Common myeloid progenitor, CD34-positive (primary cell): ENCODE results near the gene GMEB1.
"Not testable (repeated sequence)": the region's sequence is repeated elsewhere in the genome, so short reads cannot be mapped to it uniquely, and the experiment has no call there.

Source experiments
- CTCF ChIA-PET: fragments of 350-600 bp; sonication (Branson Sonifier 250); formaldehyde crosslinking; loops from one replicate; lab custom pipeline; 2021; ENCODE audit warnings: antibody characterized with exemption; lab: Charles Lee
- POLR2A ChIA-PET: fragments of 350-600 bp; sonication (Branson Sonifier 250); formaldehyde crosslinking; loops from one replicate; lab custom pipeline; 2021; ENCODE audit warnings: antibody characterized with exemption; lab: Charles Lee
- DNase-seq, 3 donors: peaks; one replicate each; pipeline versions ENCODE4 v3.0.0 to v3.0.0-alpha.2; 2013
- H3K27ac ChIP-seq, 2 experiments: 1 replicate in 1 of 2; 2 replicates in 1 of 2; pipeline ENCODE4 v1.7.0; 2013; ENCODE audit warnings: inconsistent platforms in 2 of 2, low read length in 2 of 2, mild to moderate bottlenecking in 2 of 2, low read depth in 1 of 2, moderate library complexity in 1 of 2; ENCODE audit not compliant: severe bottlenecking in 2 of 2, insufficient read depth in 1 of 2, poor library complexity in 1 of 2
- H3K27me3 ChIP-seq, 5 experiments: replicated peaks in 2 of 5; 1 replicate in 3 of 5; 2 replicates in 2 of 5; pipeline versions ENCODE4 v1.6.1 to v1.7.0; 2013; ENCODE audit warnings: low read length in 4 of 5, mild to moderate bottlenecking in 2 of 5, moderate library complexity in 2 of 5, inconsistent platforms in 1 of 5; ENCODE audit not compliant: insufficient read depth in 5 of 5, control insufficient read depth in 4 of 5
- H3K36me3 ChIP-seq, 4 experiments: 1 replicate in 2 of 4; 2 replicates in 2 of 4; pipeline versions ENCODE4 v1.6.1 to v1.7.0; 2013; ENCODE audit warnings: low read length in 3 of 4, control low read depth in 1 of 4, mild to moderate bottlenecking in 1 of 4; ENCODE audit not compliant: control insufficient read depth in 4 of 4, insufficient read depth in 4 of 4
- H3K4me1 ChIP-seq, 4 experiments: 1 replicate in 3 of 4; 2 replicates in 1 of 4; pipeline versions ENCODE4 v1.6.1 to v1.7.1; 2013; ENCODE audit warnings: low read length in 3 of 4, mild to moderate bottlenecking in 3 of 4, control low read depth in 1 of 4, inconsistent platforms in 1 of 4, moderate library complexity in 1 of 4; ENCODE audit not compliant: control insufficient read depth in 4 of 4, insufficient read depth in 4 of 4; ENCODE audit errors: control extremely low read depth in 1 of 4
- H3K4me3 ChIP-seq, 7 experiments: 1 replicate in 4 of 7; 2 replicates in 3 of 7; pipeline versions ENCODE4 v1.5.1 to v1.7.0; 2013; ENCODE audit warnings: mild to moderate bottlenecking in 7 of 7, low read length in 6 of 7, moderate library complexity in 6 of 7, inconsistent platforms in 2 of 7, low read depth in 2 of 7, control low read depth in 1 of 7; ENCODE audit not compliant: insufficient read depth in 4 of 7, control insufficient read depth in 1 of 7; ENCODE audit errors: extremely low read depth in 1 of 7
- H3K9me3 ChIP-seq, 5 experiments: 1 replicate in 4 of 5; 2 replicates in 1 of 5; pipeline versions ENCODE4 v1.6.1 to v1.7.1; 2013; ENCODE audit warnings: low read length in 4 of 5, mild to moderate bottlenecking in 2 of 5, inconsistent platforms in 1 of 5, low read depth in 1 of 5, moderate library complexity in 1 of 5; ENCODE audit not compliant: control insufficient read depth in 4 of 5, insufficient read depth in 2 of 5; ENCODE audit errors: control extremely low read depth in 1 of 5
- WGBS: methylation state at CpG from one replicate; pipeline ENCODE4 v1.1.5; 2013; ENCODE audit not compliant: insufficient coverage; 5-methylcytosine and 5-hydroxymethylcytosine counted together

Gene GMEB1

GRCh38 chr1:28745653-28746173 is 77.1 kb downstream of the GMEB1 start:
- DNase-seq, result no peak
- Histone ChIP-seq H3K4me1 (peaks cover 5 to 38% (median 25%) of the 10 kb centered on the region in 4 experiments), H3K9me3 (no peaks in the 10 kb centered on the region)

DNA sequence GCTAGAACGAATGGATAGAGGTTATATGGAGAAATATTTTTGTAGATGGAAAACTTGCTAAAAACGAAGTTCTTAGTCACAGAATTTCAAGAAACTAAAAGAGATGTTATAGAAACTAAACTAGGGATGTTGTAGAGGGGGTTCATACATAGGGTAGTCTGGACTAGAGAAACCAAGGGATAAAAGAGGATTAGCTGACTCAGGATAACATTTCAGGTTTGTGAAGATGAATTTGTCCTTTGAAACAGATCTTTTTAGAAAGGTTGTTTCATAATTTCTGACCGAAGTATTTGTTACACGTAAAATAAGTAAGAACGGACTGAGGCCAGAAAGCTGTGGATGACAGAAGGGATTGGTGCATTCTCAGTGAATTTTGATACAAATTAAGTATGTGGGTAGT is 81.7 kb downstream of the GMEB1 start:
- H3K27me3 ChIP-seq, result no peaks in the 10 kb centered on the region
- 100% methylated on average over 2 of the region's 5 CpGs for WGBS
- H3K4me1 ChIP-seq, result peaks cover 2 to 35% (median 21%) of the 10 kb centered on the region in 4 experiments
- no peak for DNase-seq
- POLR2A ChIA-PET, result no interaction called here
- no peak overlapping the region for H3K4me3 ChIP-seq
- peaks cover 4 to 46% (median 9%) of the 10 kb centered on the region in 4 experiments for H3K36me3 ChIP-seq
- H3K9me3 ChIP-seq, result no peaks in the 10 kb centered on the region
- CTCF ChIA-PET, result interaction anchor here (2.8 kb wide), 1 partner anchor 14 kb away, joined by 10 read pairs; the partner anchor contains the start of gene YTHDF2
- H3K27ac ChIP-seq, result peak overlapping the region in 1 of 2 experiments; percentile 19

More at GRCh38 chr1:28745653-28746173, 77.1 kb downstream of the GMEB1 start:
- H3K4me3 ChIP-seq, result no peak overlapping the region
- peak overlapping the region in 1 of 2 experiments; percentile 54 for H3K27ac ChIP-seq
- peaks cover 6 to 68% (median 33%) of the 10 kb centered on the region in 4 experiments for H3K36me3 ChIP-seq
- WGBS, result no CpG with 5 or more reads among the region's 6 CpGs
- no peaks in the 10 kb centered on the region for H3K27me3 ChIP-seq
- CTCF ChIA-PET, result interaction anchor here (1.2 to 1.9 kb wide), 2 partner anchors 9 to 12 kb away, joined by 3 to 9 read pairs; partner anchors contain the start of gene YTHDF2
- POLR2A ChIA-PET, result no interaction called here

DNA sequence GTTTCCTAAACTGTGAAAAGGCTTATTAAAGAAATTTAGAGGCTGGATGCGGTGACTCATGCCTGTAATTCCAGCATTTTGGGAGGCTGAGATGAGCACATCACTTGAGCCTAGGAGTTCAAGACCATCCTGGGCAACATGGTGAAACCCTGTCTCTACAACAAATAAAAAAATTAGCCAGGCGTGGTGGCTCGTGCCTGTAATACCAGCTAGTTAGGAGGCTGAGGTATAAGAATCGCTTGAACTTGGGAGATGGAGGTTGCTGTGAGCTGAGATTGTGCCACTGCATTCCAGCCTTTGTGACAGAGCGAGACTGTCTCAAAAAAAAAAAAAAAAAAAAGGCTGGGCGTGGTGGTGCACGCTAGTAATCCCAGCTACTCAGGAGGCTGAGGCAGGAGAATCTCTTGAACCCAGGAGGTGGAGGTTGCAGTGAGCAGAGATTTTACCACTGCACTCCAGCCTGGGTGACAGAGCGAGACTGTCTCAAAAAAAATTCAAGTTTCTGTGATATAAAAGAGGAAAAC is 82.2 kb downstream of the GMEB1 start:
- H3K27me3 ChIP-seq, H3K27ac ChIP-seq, H3K9me3 ChIP-seq, DNase-seq, H3K4me3 ChIP-seq: not testable (repeated sequence)
- CTCF ChIA-PET, result interaction anchor here (2.8 to 3.7 kb wide), 2 partner anchors 12 to 14 kb away, joined by 10 to 13 read pairs; partner anchors contain the start of gene YTHDF2
- H3K36me3 ChIP-seq, result peaks cover 4 to 49% (median 8%) of the 10 kb centered on the region in 4 experiments
- POLR2A ChIA-PET, result interaction anchor here (0.6 kb wide), 1 partner anchor 27 kb away, joined by 3 read pairs; no protein-coding TSS in a partner anchor
- 91% methylated on average over 4 of the region's 8 CpGs for WGBS
- H3K4me1 ChIP-seq, result peaks cover 1 to 33% (median 20%) of the 10 kb centered on the region in 4 experiments

DNA sequence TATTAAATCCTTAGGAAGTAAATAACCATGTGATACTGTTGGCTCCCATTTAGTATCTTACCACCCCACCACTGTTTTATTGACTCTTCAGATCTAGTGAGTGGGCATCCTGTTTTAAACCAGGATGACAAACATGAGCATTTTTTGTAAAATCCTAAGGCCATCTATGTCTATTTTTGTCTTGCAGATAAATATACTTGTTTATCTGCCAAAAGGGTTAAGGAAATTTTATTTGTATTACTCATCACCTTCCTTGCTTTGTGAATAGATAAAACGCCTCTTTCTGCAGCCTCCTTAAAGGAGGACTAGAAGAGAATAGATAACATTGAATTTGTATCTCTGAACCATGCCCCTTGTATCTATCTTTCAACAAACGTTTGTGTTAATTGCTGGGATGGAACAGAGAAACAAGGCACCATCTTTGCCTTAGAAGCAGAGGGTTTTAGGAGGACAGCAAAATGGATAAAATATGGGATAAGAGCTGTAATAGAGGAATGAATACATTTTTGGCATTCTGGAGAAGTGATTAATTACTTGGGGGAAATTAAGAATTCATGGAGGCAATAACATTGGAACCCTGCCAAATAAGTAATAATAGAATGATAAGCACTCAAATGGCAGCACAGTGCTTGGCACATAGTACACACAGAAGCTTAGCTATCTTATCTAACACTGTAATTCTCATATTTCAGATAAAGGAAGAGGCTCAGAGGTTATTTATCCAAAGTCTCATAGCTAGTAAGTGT is 82.9 kb downstream of the GMEB1 start:
- no peak overlapping the region for H3K4me3 ChIP-seq
- ChIA-PET POLR2A (interaction anchor here (0.6 kb wide), 1 partner anchor 28 kb away, joined by 3 read pairs; no protein-coding TSS in a partner anchor), CTCF (interaction anchor here (1.9 to 3.7 kb wide), 3 partner anchors 9 to 15 kb away, joined by 6 to 13 read pairs (median 10); partner anchors contain the start of gene YTHDF2)
- DNase-seq, result no peak
- peaks cover 4 to 50% (median 10%) of the 10 kb centered on the region in 4 experiments for H3K36me3 ChIP-seq
- no peaks in the 10 kb centered on the region for H3K27me3 ChIP-seq
- H3K9me3 ChIP-seq, result no peaks in the 10 kb centered on the region
- 100% methylated on average over 1 of the region's 2 CpGs for WGBS
- no peak overlapping the region for H3K27ac ChIP-seq
- H3K4me1 ChIP-seq, result peaks cover 0 to 32% (median 16%) of the 10 kb centered on the region in 4 experiments

DNA sequence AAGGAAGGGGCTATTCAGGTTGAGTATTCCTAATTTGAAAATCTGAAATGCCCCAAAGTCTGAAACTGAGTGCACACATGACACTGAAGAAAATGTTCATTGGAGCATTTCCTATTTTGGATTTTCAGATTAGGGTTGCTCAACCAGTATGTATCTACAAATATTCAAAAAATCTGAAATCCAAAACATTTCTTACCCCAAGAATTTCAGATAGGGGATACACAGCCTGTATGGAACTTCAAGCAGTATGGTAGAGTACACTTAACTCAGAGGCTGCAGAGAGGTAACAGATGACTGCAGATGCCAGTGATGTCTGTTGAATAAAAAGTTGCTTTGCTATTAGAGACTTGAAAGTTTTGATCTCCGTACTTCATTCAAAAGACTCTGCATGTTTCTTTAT is 87.1 kb downstream of the GMEB1 start:
- H3K27ac ChIP-seq, result no peak overlapping the region
- no peak overlapping the region for H3K4me3 ChIP-seq
- no peaks in the 10 kb centered on the region for H3K9me3 ChIP-seq
- no peaks in the 10 kb centered on the region for H3K27me3 ChIP-seq
- CTCF ChIA-PET, result interaction anchor here (2.3 kb wide), 1 partner anchor 19 kb away, joined by 11 read pairs; no protein-coding TSS in a partner anchor
- POLR2A ChIA-PET, result interaction anchor here (1.1 kb wide), 1 partner anchor 107 kb away, joined by 4 read pairs; the partner anchor contains the start of gene RNU11
- WGBS, result no CpG with 5 or more reads among the region's 1 CpG
- H3K36me3 ChIP-seq, result peaks cover 18 to 65% (median 28%) of the 10 kb centered on the region in 4 experiments
- no peak for DNase-seq
- H3K4me1 ChIP-seq, result peaks cover 0 to 16% (median 1%) of the 10 kb centered on the region in 4 experiments

DNA sequence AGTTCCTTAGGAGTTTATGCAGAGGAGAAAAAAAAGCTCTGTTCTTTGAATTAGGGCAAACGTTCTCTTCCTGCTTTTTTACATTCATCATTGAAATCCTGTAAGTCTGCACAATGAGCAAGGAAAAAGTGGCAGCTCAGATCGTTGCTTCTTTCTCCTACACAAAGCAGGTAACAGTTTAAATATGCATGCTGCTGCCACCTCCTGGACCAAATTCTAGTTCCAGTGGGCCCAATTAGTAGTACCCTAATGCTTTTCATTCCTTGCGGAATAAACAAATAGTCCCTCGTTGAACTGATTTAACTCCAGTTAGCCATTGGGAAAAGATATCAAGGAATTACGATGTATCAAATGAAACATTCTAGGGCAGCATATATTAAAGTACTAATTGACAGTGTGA is 88.3 kb downstream of the GMEB1 start:
- Histone ChIP-seq H3K4me1 (peaks cover 0 to 12% (median 1%) of the 10 kb centered on the region in 4 experiments), H3K4me3 (no peak overlapping the region), H3K27ac (no peak overlapping the region), H3K36me3 (peaks cover 18 to 62% (median 29%) of the 10 kb centered on the region in 4 experiments), H3K27me3 (no peaks in the 10 kb centered on the region), H3K9me3 (no peaks in the 10 kb centered on the region)
- WGBS, result 33% methylated on average over 3 of the region's 5 CpGs
- ChIA-PET POLR2A (no interaction called here), CTCF (interaction anchor here (0.9 to 3.0 kb wide), 7 partner anchors 10 to 119 kb away, joined by 3 to 11 read pairs (median 4); partner anchors contain the start of gene YTHDF2)
- peak; percentile 28 to 34 (median 33) for DNase-seq
